Body of pancreas (tissue), 4 donors: ENCODE data around the gene OOSP1. TPM values are rescaled to one million over a fixed set of nuclear protein-coding genes. Genes with fewer than 3 reads are reported as not detected.

Experiments used
- ATAC-seq: fragments of 150-250 bp; one replicate; pipeline ENCODE4 v1.9.1; 2016
- DNase-seq, 4 donors: peaks; one replicate each; pipeline ENCODE4 v3.0.0-alpha.2; 2019
- H3K27ac ChIP-seq, 4 donors: fragments of 200-600 bp; sonication (generic); 1 replicate in 3 of 4; 2 replicates in 1 of 4; pipeline versions ENCODE4 v1.5.1 to v1.6.1; 2016 to 2019; ENCODE audit warnings: mild to moderate bottlenecking in 1 of 4, mixed read lengths in 1 of 4, moderate library complexity in 1 of 4
- H3K27me3 ChIP-seq, 2 donors: fragments of 200-600 bp; sonication (generic); one replicate each; pipeline ENCODE4 v1.6.0; 2016; ENCODE audit warnings: mild to moderate bottlenecking in 1 of 2
- H3K36me3 ChIP-seq, 2 donors: fragments of 200-600 bp; sonication (generic); replicated peaks in 1 of 2; 2 replicates each; pipeline ENCODE4 v1.5.1; 2016; ENCODE audit warnings: low read depth in 2 of 2; ENCODE audit not compliant: insufficient read depth in 1 of 2
- H3K4me1 ChIP-seq: fragments of 200-600 bp; sonication (generic); one replicate; pipeline ENCODE4 v1.6.0; 2016
- H3K4me3 ChIP-seq, 2 donors: fragments of 200-600 bp; sonication (generic); 1 replicate in 1 of 2; 2 replicates in 1 of 2; pipeline ENCODE4 v1.5.1; 2016 to 2019
- H3K9me3 ChIP-seq, 3 donors: fragments of 200-600 bp; sonication (generic); 1 replicate in 2 of 3; 2 replicates in 1 of 3; pipeline ENCODE4 v1.5.1; 2016
- CTCF ChIP-seq, 7 experiments: fragments of 450-650 bp in 4 of 7; fragments of 200-600 bp in 3 of 7; sonication (generic) in 3 of 7; IDR thresholded peaks; one replicate each; pipeline ENCODE4 v1.5.1; 2016 to 2019; ENCODE audit warnings: antibody characterized with exemption in 7 of 7
- POLR2A ChIP-seq, 3 donors: fragments of 450-650 bp; IDR thresholded peaks; one replicate each; pipeline ENCODE4 v1.6.1; 2016; ENCODE audit warnings: antibody characterized with exemption in 3 of 3, mild to moderate bottlenecking in 2 of 3
- WGBS, 2 donors: methylation state at CpG; one replicate each; pipeline ENCODE4 v1.1.5; 2017; 5-methylcytosine and 5-hydroxymethylcytosine counted together
- intact Hi-C: fragments of 100-400 bp; cut with DNase I; formaldehyde crosslinking; loops from one replicate; pipeline ENCODE4 v1.15.1; 2023
- total RNA-seq, 2 donors: library from RNA; depleted of rRNA; stranded (reverse); fragments of >200 nt; gene quantifications; one replicate each; pipeline ENCODE4 v1.1.0, GENCODE V29; 2016

OOSP1 gene
- total RNA-seq, 2 donors from 2014 or later: not detected

GRCh38 chr11:59963733-59964132 is 25.5 kb downstream of the OOSP1 start, which contains the start of gene OOSP4A:
Gene OOSP4A (plus strand): TSS chr11:59964033. CDS start chr11:59964033, 0 bp downstream.
- no peak within 1 kb of the TSS for H3K4me3 ChIP-seq
- ATAC-seq (no peak), DNase-seq (no peak)
- intact Hi-C loops: no loop called here
- no peaks in the 10 kb centered on the region for H3K36me3 ChIP-seq
- H3K27ac ChIP-seq: no peak within 1 kb of the TSS
- no peaks in the 10 kb centered on the region for H3K27me3 ChIP-seq
- H3K4me1 ChIP-seq: peaks cover 38% of the 10 kb centered on the region
- TF ChIP-seq CTCF (IDR thresholded peaks at IDR 0.05): no peak
- no peak for TF ChIP-seq POLR2A (IDR thresholded peaks at IDR 0.05)
- H3K9me3 ChIP-seq: no peaks in the 10 kb centered on the region
- WGBS, 2 donors: 87 to 96% methylated on average over 3 of the region's 3 CpGs

- Histone ChIP-seq H3K9me3 (no peaks in the 10 kb centered on the region), H3K36me3 (no peaks in the 10 kb centered on the region), H3K27ac (no peak overlapping the region), H3K27me3 (no peaks in the 10 kb centered on the region), H3K4me3 (no peak overlapping the region), H3K4me1 (peaks cover 34% of the 10 kb centered on the region)
- DNase-seq (no peak), ATAC-seq (no peak)
- no peak for TF ChIP-seq CTCF (IDR thresholded peaks at IDR 0.05)
- TF ChIP-seq POLR2A (IDR thresholded peaks at IDR 0.05): no peak
- intact Hi-C loops: no loop called here
- 80 to 81% methylated on average over 7 of the region's 7 CpGs for WGBS, 2 donors
Measured at GRCh38 chr11:59965424-59965823, 27.2 kb downstream of the OOSP1 start.

GRCh38 chr11:59966201-59966600 is 28.0 kb downstream of the OOSP1 start:
- H3K27ac ChIP-seq: no peak overlapping the region
- intact Hi-C loops: no loop called here
- H3K27me3 ChIP-seq: no peaks in the 10 kb centered on the region
- DNase-seq (no peak), ATAC-seq (no peak)
- peaks cover 27% of the 10 kb centered on the region for H3K4me1 ChIP-seq
- H3K4me3 ChIP-seq: no peak overlapping the region
- TF ChIP-seq POLR2A (IDR thresholded peaks at IDR 0.05) (no peak), CTCF (IDR thresholded peaks at IDR 0.05) (no peak)
- H3K36me3 ChIP-seq: no peaks in the 10 kb centered on the region
- 59 to 93% methylated on average over 3 of the region's 3 CpGs for WGBS, 2 donors
- no peaks in the 10 kb centered on the region for H3K9me3 ChIP-seq

- ATAC-seq (no peak), DNase-seq (no peak)
- Histone ChIP-seq H3K27ac (no peak overlapping the region), H3K4me1 (peaks cover 11% of the 10 kb centered on the region), H3K9me3 (no peaks in the 10 kb centered on the region), H3K36me3 (no peaks in the 10 kb centered on the region), H3K27me3 (no peaks in the 10 kb centered on the region), H3K4me3 (no peak overlapping the region)
- WGBS, 2 donors: 93 to 98% methylated on average over 3 of the region's 3 CpGs
- intact Hi-C loops: no loop called here
- TF ChIP-seq POLR2A (IDR thresholded peaks at IDR 0.05) (no peak), CTCF (IDR thresholded peaks at IDR 0.05) (no peak)
Measured at GRCh38 chr11:59967677-59968394, 29.6 kb downstream of the OOSP1 start.

GRCh38 chr11:59968395-59968783 is 30.2 kb downstream of the OOSP1 start:
- no peak for ATAC-seq
- no peak for TF ChIP-seq CTCF (IDR thresholded peaks at IDR 0.05)
- TF ChIP-seq POLR2A (IDR thresholded peaks at IDR 0.05): no peak
- 89 to 91% methylated on average over 1 of the region's 1 CpG for WGBS, 2 donors
- DNase-seq: no peak
- Histone ChIP-seq H3K36me3 (no peaks in the 10 kb centered on the region), H3K27me3 (no peaks in the 10 kb centered on the region), H3K4me3 (no peak overlapping the region), H3K9me3 (no peaks in the 10 kb centered on the region), H3K4me1 (peaks cover 11% of the 10 kb centered on the region), H3K27ac (no peak overlapping the region)
- intact Hi-C loops: no loop called here
